ENCODE measurements around the gene TBC1D3B. TPM values are rescaled to one million over a fixed set of nuclear protein-coding genes. Genes with fewer than 3 reads are reported as not detected.
"Not testable (repeated sequence)": the region's sequence is repeated elsewhere in the genome, so short reads cannot be mapped to it uniquely, and the experiment has no call there.

The TBC1D3B gene
- total RNA-seq, 1 donor from 2014 or later, result 1.3 TPM

- no peak for DNase-seq (ENCODE audit: extremely low read depth, low read depth, low spot score)
Measured at GRCh38 chr17:36131421-36131820, 45.0 kb downstream of the TBC1D3B start.

DNA sequence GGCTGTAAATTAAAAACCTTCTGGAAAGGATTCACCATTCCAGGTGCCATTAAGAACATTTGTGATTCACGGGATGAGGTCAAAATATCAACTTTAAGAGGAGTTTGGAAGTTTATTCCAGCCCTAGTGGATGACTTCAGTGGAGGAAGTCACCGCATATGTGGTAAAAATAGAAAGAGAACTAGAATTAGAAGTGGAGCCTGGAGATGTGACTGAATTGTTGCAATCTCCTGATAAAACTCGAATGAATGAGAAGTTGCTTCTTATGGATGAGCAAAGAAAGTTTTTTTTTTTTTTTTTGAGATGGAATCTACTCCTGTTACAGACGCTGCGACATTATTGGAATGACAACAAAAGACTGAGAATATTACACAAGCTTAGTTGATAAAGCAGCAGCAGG lies 46.1 kb downstream of the TBC1D3B start:
- DNase-seq (ENCODE audit: extremely low read depth, low read depth, low spot score), result no peak

- DNase-seq (ENCODE audit: extremely low read depth, low read depth, low spot score), result no peak
Measured at GRCh38 chr17:36129616-36130015, 46.8 kb downstream of the TBC1D3B start.

DNA sequence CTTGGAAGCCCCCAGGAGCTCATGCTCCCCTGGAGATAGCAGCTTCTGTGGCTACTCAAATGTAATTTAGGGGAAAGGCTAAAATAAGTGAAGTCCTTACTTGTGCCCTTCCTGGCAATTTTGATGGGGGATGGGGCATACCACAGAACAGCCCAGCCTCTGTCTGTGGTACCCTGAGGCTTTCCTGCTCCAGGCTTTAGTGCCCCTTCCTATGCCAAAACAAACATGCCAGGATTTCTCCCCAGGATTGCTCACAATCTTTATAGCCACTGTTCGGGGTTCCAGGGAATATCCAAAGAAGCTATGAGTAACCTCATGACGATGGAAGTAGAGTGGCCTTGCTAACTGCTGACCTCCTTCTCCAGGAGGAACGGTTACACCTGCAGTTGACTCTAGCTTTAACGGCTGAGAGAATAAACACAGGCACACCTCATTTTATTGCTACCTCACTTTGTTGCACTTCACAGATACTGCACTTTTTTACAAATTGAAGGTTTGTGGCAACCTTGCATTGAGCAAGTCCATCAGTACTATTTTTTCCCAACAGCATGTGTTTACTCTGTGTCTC lies 47.9 kb downstream of the TBC1D3B start:
- no peak for DNase-seq (ENCODE audit: extremely low read depth, low read depth, low spot score)

GRCh38 chr17:36127911-36128310 lies 48.5 kb downstream of the TBC1D3B start:
- no peak for DNase-seq (ENCODE audit: extremely low read depth, low read depth, low spot score)

DNA sequence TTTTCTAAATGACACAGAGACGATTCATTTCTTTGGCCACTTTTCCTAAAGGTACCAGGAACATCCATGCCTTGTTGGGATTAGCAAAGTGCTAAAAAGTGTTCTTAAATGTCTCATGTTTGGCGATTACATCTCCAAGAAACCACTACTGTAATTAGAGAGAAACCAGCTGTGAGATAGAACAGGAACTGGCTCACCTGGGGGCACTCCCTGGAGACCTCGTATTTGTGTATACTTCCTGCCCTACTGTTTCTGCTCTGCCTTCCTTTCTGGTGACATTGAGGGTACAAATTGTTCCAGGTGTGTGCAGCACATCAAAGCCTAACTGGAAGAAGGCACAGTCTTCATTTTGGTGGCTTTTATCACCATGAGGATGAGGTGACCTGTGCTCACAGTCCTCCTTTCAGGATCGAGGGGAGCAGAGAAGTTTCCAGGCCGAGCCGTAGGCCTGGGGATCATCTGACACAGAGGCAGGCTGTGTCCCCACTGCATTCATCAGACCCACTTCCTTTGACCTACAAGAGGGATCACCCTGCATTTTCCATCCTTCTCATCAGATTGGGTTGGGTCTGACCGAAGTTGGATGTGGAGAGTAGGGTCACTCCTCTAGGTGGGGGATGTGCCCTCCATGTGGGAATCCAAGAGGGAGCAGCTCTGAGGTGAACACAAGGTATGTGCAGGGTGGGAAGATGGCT lies 49.1 kb downstream of the TBC1D3B start:
- DNase-seq (ENCODE audit: extremely low read depth, low read depth, low spot score), result no peak

GRCh38 chr17:36124879-36125824 lies 51.3 kb downstream of the TBC1D3B start:
- DNase-seq (ENCODE audit: extremely low read depth, low read depth, low spot score), result no peak

DNA sequence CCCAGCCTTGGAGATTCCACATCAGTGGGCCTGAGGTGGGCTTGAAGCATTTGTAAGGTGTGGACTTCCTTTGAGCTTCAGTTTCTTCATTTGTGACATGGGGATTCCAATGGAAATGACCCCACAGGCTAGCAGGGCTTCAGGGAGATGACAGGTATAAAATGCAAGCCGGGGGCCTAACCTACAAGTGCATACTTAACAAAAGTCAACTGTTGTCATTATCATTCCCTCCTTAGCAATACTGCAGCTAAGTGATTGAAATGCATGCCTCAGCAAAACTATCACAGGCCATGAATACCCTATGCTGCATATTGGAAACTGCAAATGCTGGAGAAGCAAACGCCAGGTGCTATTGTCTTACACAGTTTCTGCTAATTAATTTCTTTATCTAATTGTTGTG lies 53.0 kb downstream of the TBC1D3B start:
- DNase-seq (ENCODE audit: extremely low read depth, low read depth, low spot score), result no peak

GRCh38 chr17:36121099-36121498 lies 55.3 kb downstream of the TBC1D3B start:
- not testable (repeated sequence) for DNase-seq (ENCODE audit: extremely low read depth, low read depth, low spot score)

DNA sequence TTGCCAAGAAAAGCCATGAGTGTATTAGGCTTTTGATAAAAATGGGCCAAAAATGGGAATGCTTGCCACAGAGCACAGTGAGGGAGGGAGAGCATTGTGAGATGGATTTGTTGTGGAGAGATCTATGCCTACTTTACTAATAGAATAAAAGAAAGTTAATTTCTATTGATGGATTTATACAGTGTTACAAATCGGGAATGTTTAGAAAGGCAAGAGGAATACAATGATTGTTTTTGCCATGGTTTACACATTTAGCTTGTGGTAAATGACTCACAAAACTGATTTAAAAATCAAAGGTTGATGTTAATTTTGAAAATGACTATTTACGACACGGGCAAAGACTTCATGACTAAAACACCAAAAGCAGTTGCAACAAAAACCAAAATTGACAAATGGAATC lies 56.2 kb downstream of the TBC1D3B start:
- no peak for DNase-seq (ENCODE audit: extremely low read depth, low read depth, low spot score)

- no peak for DNase-seq (ENCODE audit: extremely low read depth, low read depth, low spot score)
Measured at GRCh38 chr17:36118477-36119353, 57.7 kb downstream of the TBC1D3B start.

DNA sequence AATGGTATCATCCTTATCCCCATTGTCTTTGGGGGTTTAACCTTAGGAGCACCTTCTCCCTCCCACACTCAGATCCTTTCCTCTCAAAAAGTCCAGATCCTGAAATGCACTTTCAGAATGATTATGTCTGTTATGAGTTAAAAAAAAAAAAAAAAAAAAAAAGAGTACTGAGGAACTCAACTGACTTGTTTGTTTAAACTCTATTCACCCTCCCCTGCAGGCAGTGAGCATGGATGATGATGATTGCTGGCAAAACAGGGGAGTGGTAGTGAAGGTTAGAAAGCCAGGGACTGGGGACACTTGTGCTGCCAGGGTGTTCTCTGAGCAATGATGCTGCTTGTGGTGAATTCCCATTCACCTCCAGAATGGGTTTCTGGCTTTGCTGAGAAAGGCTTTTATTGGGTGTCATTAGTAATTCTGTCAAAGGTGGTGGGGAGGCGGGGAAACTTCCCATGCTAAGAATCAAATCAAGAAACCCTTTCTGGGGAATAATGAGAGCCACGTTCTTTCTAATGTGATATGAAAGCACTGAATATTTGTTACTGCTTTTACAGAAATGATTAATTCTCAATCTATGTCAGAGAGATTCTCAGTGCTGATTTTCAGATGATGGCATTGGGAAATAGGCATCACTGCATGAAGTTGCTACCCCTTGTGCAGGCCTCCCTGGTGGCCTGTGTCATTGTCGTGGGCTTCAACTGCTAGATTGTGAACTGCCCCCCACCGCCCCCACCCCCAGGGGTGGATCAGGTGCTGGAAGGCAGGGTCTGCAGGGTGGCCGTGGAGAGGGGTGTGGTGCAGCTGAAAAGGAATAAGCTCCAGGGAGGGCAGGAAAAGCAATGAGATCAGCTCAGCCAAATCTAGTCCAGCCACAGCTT lies 58.7 kb downstream of the TBC1D3B start:
- DNase-seq (ENCODE audit: extremely low read depth, low read depth, low spot score), result no peak

Other genes starting within 250 kb of the TBC1D3B start
- 0.47 TPM in 1 of 2 replicates, not detected in the other for gene RDM1, start 245.9 kb downstream of the TBC1D3B start, total RNA-seq
- not detected in 2 replicates for gene LYZL6, start 232.9 kb downstream of the TBC1D3B start, total RNA-seq
- gene CCL16, start 195.1 kb downstream of the TBC1D3B start, total RNA-seq, result not detected in 2 replicates
- 5.6 and 11.2 TPM in 2 replicates for gene CCL14, start 189.9 kb downstream of the TBC1D3B start, total RNA-seq
- not detected in 2 replicates for gene CCL15, start 175.1 kb downstream of the TBC1D3B start, total RNA-seq
- not detected in 2 replicates for gene CCL23, start 158.7 kb downstream of the TBC1D3B start, total RNA-seq
- gene CCL18, start 112.4 kb downstream of the TBC1D3B start, total RNA-seq, result not detected in 2 replicates
- not detected in 2 replicates for gene CCL3, start 86.5 kb downstream of the TBC1D3B start, total RNA-seq
- not detected in 2 replicates for gene CCL4, start 72.8 kb downstream of the TBC1D3B start, total RNA-seq
- gene CCL3L1, start 20.1 kb upstream of the TBC1D3B start, total RNA-seq, result not detected in 2 replicates
- not detected in 2 replicates for gene CCL4L2, start 34.4 kb upstream of the TBC1D3B start, total RNA-seq
- gene TBC1D3I, start 87.9 kb upstream of the TBC1D3B start, total RNA-seq, result 1.5 and 1.6 TPM in 2 replicates
- gene TBC1D3G, start 147.2 kb upstream of the TBC1D3B start, total RNA-seq, result not detected in 2 replicates
- not detected in 2 replicates for gene TBC1D3H, start 211.8 kb upstream of the TBC1D3B start, total RNA-seq